Measurements from ENCODE around the gene ADAMTS12.

The ADAMTS12 gene

DNA sequence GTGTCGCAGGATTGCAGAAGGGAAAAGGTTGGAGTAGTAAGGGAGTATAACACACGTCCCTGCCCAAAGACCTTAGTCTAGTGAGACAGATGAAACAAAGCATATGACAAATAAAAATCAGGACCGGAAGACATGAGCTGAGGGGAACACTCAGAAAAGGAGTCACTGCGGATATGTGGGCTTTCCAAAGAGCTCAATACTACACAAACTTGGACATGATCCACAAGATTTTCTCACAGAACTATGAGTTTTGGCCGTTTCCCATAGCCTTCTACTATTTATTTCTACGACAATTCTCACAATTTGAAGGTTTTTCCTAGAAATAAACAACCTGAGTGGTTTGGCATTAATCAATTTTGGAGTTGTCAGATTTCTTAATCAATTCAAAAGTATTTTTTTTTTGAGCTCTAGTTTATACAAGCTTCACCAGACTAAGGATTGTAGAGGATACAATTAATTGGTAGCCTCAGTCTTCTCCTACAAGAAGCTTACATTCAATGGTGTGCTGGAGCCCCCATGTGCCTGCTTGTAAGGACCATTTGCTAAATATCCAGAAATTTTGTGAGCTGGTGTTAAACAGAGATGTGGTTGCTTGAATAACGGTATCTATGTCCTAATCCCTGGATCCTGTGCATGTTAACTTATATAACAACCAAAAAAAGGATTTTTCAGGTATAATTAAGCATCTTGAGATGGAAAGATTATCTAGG is 91.4 kb downstream of the ADAMTS12 start:
- DNase-seq = no peak

DNA sequence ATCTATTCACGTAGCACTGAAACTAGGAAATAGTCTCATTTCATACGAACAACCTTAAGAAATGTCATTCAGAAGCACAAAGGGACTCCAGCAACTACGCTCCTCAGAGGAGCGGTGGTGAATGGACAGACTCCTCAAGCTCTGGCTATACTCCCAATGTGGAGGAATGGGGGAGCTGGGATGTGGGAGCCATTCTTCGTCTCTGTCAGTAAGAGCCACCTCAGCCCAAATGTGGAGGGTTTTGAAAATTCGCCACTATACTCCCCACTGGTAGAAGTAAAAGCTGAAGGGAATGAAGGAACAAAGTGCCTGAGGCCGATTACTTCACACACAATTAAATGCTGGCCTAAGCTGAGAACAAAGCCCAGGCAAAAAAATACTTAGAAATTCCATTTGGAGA is 96.3 kb downstream of the ADAMTS12 start:
- no peak for DNase-seq

DNA sequence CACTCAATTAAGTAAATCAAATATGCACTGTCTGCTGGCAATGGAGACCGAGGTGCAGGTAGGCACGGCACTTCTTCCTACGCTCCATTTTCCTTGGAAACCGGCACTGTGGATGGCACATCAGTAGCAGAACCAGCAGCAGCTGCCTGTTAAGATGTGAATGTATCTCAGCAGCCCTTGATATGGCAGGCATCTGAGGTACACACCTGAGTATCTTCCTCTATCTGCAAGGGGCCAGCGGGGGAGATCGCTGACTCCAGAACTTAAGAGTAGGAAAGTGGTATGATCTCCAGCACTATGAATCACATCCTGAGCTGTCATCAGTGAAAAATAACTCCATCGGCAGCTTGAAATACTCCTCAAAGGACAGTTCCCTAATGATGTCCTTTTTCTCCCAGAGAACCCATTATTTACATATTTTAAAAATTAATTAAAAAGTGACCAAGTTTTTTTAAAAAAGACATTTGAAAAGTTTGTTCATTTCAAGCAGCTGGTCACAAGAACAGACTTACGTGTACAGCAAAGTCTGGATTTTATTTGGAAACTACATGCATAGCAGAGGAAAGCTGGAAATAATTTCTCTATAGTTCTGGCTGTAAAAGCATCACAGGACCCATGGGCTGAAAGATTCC is 97.1 kb downstream of the ADAMTS12 start:
- DNase-seq = no peak

DNA sequence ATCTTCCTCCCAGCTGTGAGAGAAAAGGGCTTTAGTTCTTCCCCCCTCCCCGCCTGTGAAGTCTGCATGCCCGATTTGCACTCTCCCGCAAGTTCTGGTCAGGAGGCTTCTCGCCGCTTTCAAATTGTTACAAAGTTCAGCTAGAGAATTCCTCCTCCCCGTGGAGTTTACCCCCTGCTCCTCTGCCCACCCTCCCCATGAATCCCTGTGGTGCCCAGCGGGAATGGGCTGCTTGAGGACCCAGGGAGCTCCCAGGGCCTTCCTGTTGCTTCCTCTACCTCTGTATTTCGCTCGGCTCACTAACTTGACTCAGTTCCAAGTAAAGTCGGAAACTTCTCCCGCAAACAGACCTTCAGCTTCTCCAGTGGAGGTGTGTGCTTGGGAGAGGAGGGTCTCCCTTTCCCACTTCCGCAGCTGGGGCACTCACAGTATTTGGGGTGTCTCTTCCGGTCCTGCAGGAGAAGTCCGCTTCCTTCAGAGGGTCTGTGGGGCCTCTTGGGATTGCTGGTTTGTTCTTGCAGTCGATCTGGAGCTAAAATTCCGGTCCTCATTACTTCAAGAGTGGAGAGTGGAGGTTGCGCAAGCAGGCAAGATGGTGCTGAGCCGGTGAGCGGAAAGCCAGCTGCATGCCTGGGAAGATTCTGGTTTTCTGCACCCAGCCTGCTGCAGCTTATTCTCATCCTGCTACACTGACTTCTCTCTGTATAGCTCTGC is 97.8 kb downstream of the ADAMTS12 start:
- no peak for DNase-seq

DNA sequence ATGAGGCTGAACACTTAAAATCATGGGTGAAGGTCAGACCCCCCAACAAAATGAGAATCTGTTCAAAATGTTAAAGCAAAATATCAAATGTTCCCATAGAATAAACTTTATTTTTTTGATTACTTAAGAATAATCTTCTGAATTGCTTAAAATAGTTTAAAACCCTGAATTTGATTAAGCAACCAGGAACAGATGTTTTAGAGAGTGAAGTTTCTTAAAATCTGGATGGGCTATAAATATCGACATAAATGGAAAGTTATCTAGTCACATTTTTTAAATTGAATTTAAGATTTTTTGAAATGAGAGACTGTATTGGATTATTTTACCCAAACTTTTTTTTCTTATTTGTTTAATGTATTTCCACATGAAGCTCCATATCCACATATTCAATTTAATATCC is 98.5 kb downstream of the ADAMTS12 start:
- DNase-seq = no peak

DNA sequence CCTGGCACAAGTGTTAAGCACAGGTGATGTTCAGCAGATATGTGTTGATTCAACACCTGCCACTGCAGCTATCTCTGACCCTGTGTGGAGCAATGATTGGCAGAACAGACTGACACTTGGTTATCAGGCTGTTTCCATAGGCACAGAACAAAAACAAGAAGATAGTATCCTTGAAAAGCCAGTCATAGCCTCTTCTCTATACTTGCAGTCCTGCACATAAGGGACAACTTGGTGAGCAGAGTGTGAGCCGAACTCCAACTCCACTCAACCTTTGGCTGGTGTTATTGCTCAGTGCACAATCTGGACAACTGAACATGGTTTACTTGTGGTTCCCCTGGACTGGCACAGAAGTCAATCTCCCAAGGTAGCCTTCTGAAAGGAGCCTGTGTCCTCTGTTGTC is 99.2 kb downstream of the ADAMTS12 start:
- DNase-seq = no peak

DNA sequence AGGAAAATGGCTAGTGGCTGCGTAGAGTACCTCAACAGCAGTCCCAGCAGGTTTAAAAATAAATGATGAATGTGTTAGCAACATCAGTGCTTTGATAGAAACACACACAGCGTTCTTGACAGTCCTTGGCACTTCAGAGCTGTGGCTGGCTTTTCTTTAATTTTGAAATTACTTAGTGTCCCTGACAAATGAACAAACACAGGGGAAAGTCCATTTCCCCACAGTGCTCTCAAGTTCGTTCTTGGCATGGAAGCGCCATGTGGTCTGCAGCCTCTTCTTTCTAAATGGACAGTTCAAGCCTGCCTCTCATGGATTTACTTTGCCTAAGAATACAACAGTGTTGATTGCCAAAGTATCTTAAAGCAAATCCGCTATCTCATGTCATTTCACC is 102.2 kb downstream of the ADAMTS12 start:
- no peak for DNase-seq

DNA sequence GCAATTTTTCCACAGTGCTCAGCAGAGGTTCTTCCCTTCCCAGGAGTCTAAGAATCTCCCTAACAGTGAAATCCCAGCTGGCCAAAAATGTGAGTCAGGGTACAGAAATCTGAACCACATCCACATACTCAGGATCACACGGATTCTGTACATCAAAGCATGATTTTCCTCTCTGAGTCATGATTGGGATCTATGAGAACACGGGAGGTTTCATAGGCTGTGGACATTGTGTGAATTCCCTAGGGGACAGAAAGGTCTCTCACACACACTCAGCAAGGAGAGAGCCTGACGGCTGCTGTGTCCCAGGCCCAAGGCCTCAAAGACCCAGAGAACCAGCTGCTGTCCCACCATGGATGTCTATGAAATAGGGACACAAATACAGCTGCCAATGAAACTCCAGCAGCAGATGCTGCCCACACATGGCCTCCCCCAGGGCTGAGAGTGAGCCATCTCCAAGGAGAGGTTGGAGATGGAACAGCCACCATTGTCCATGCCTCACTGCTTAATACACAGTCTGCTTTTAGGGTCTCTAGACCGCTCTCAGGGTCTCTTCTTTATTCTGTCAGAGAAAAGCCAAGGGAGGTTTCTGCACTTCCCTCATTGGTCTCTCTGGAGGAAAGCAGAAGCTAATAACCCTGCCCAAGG is 102.7 kb downstream of the ADAMTS12 start:
- DNase-seq = no peak

DNA sequence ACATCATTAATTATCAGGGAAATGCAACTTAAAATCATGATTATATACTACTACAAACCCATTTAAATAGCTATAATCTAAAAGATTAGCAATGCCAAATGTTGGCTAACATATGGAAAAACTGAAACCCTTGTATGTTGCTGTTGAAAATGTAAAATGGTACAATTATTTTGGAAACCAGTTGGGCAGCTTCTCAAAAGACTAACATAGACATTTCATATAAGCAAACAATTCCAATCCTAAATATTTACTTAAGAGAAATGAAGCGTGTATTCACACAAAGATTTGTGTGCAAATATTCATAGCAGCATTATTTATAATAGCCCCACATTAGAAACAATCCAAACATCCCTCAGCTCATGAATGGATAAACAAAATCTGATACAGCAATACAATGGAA is 106.2 kb downstream of the ADAMTS12 start:
- no peak for DNase-seq

DNA sequence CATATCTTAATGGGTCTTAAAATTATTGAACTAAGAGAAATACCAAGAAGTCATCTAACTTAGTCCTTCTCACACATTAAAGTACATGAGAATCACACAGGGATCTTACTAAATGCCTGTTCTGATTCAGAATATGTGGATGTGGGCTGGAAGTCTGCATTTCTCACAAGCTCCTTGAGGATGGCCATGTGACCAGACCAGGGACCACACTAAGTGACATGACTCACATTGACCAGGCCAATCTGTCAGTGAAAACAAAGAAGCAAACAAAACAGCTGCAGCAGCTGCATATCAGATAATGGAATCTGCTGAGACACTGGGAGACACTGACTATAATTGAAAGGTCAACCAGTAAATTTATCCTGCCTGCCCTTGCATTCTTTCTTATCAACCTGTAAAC is 110.5 kb downstream of the ADAMTS12 start:
- DNase-seq = no peak

DNA sequence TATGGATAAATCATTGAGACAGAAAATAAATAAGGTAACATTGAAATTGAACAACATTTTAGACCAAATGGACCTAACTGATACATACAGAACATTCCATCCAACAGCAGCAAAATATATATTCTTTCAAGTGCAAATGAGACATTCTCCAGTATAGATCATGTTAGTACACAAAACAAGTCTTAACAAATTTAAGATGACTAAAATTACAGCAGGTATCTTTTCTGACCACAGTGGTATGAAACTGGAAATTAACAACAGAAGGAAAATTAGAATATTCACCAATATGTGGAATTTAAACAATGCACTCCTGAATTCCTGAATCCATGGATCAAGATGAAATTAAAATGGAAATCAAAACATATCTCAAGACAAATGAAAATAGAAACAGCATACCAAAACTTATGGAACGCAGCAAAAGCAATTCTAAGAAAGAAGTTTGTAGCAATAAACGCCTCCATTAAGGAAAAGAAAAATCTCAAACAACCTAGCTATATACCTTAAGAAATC is 115.6 kb downstream of the ADAMTS12 start:
- DNase-seq = no peak

DNA sequence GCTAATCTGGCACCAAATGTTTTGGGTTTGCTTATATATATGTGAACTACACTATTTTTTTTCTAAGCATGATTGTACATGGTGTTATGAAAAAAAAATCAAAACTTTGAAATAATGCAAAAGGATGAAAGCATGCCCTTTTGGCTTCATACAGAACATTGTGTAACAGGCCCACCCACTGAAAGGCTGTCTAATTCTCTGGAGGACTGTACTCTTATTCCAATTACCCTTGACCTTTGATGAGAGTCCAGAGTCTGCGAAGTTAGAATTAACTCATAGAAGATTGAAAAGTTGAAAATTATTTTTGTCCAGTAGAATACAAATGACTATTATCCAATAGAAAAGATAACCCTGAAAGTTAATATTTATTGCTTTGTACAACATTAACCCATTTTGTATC is 117.4 kb downstream of the ADAMTS12 start:
- DNase-seq = no peak

DNA sequence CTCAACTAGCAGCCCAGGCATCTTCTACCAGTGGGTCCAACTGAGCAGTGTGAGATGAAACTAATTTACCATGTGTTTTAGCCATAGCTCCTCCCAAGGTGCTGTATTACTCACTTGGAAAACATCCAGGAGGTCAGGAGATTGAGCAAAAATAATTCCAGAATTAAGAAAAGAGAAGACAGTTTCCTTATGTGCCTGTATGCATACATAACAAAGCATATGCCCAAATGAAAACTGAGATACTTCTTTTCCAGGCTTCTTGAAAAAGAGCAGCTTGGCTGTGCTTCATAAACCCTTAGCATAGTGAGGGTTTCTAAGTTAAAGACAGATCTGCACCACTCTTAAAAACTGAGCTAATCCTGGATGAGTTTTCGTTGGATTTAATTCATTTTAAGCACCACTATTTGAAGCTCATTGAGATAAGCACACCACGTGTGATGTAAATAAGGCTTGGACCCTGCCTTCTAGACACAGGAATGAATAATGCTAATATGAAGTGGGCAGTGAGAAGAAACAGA is 119.4 kb downstream of the ADAMTS12 start:
- DNase-seq = no peak

DNA sequence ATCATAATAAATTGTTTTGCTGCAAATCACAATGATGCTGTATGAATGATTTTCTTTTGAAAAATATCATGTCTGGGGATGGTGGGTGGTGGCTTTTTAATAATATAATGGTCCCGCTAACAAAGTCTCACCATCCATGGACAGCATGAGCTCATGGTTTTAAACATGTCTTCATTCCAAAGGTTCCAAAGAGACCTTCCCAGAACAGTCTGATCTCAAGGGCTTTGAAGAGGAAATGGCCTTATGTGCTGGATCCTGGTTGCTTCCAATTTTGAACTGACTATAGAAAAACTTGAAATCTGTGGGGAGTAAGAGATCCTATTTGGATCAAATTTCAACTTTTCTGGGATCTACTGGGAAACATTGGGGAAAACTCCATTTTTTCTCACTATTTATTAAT is 121.8 kb downstream of the ADAMTS12 start:
- DNase-seq = no peak

DNA sequence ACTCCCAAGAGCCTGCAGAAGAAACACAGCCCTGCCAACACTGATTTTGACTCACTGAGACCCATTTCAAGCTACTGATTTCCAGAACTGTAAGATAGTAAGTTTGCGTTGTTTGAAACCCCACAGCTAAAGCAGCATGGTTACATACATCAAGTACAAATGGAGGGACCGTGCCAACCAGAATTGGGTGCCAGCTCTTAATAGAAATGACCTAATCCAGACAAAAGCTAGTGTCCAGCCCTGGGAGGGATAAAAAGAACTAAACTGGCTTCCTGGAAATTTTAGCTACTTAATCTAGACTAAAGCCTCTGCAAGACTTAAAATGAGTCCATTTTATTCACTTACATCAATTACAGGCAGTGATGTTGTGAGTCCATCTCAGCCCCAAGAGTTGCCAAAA is 122.6 kb downstream of the ADAMTS12 start:
- no peak for DNase-seq

DNA sequence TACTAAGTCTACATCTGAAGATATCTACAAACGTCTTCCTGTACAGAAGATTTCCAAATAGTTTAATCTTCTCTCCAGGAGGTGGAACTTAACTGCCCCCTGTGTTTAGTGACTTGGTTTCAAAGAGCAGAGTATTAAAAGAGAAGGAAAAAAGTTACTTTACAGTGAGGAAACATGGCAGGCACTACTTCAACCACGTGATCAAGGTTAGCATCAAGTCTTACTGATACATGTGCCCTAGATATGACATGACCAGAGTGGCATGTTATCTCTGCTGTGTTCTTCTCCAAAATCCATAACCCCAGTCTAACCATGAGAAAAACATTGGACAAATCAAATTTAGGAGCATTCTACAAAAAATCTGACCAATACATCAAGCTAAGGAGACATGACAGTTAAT is 125.8 kb downstream of the ADAMTS12 start:
- DNase-seq = no peak

DNA sequence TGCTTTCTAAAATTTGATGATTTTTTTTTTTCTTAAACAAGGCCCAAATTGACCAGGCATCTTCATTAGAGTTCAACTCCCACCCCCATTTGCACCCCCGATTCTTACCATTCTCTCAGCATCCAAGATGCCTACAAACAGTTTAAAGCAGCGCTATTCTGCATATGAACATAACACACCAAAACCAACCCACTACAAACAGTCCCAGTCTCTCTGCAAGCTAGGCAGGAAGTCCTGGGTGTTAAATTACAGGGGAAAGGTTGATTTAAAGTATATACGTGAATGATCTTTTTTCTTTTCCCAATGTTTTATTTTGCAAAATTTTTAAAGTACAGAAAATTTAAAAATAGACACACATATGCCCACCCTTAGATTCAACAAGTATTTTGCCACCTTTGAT is 127.0 kb downstream of the ADAMTS12 start:
- no peak for DNase-seq

DNA sequence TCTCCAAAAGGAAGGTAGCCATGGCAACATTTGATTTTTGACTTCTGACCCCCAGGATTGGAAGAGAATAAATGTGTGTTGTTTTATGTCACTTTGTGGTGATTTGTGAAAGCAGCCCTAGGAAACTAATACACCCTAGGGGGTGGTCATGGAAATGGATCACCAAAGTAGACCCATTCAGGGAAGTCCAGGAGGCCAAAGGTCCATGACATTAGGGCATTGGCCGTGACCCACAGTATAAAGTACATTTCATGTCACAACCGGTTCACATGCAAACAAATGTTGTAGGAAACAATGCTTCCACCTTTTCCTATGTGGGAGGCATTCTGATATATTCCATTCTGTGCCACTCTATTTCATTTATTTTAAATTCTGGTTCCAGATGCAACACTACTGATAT is 128.4 kb downstream of the ADAMTS12 start:
- DNase-seq = no peak

DNA sequence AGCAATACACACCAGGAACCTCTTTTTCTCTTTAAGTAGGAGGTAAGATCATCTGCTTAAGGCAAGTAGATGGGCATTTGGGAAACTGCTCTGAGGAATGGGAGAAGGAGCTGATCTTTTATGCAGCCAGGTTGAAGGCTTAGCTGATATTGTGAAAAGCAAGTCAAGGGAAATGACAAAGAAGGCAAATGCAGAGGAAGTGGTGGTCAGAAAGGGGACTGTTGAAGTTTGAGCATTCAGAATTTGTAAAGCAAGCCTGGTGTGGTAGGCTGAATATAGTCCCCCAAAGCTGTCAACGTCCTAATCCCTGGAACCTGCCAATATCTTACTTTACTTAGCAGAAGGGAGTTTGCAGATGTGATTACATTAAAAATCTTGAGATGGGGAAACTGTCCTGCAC is 128.9 kb downstream of the ADAMTS12 start:
- DNase-seq = no peak

DNA sequence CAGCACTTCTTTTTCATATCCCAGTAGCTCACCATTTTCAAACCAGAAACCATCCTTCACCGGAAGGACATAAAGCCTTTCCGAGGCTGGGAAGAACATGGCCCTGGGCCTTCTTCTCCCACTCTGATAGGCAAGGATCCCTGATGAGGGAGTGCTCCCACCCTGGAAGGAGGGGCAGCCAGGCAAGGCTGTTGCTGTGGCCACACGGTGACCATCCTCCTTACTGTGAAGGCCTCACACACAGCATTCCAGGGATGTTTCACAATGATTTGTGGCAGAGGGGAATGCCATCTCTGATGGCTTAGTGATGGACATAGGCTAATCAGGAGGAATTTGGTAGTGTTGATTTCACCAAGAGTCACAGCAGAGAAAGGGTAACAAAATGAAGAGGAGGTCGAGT is 130.7 kb downstream of the ADAMTS12 start:
- DNase-seq = no peak

DNA sequence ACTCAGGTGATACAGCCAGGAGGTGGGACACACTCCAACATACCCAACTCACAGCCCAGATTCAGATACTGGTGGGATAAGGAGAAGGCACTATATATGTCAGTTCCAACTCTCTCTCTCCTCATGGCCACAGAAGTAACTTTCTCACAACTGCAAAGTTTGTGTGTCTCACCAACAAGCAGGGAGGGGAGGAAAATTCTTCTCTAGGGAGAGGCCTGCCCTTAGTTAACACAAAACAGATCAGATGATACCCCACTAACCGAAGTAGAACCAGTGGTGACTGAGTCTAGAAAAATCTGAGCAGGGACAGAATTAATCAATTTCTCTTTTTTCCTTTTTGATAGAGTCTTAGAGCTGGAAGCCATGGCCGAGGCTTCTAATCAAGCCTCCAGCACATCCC is 133.1 kb downstream of the ADAMTS12 start:
- no peak for DNase-seq

DNA sequence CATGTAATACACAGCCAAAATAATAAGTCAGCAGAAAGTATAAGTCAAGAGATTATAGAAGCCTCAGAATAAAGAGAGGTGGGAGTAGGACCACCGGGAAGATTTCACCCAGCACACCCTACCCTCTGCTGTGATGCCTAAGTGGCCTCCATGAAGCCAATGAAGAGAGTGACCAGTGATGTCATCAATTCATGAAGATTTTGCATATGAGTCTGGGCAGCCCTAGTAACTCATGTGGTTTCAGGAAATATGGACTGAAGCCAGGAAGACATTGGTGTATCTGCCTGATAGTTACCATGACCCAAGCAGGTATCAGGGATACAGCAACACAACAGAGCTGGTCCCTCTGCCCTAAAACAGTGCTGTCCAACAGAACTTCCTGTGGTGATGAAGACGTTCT is 135.3 kb downstream of the ADAMTS12 start:
- no peak for DNase-seq

DNA sequence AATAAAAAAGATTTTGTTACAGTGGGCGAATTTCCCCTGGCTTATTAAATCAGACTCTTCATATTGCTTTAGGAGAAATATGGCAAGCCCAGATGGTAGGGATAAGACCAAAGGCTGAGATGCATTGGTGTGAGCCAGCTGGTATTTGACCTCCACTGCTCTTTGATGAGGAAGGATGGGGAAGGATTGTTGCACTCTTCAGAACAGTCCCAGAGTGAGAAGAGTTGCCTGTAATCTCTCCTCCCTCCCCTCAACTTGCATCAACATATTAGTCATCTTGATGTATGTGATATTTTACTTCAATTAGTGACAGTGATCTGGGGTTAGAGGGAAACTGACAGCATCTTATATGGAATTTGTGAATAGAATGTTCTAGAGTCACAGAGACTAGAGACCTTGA is 136.6 kb downstream of the ADAMTS12 start:
- DNase-seq = no peak

DNA sequence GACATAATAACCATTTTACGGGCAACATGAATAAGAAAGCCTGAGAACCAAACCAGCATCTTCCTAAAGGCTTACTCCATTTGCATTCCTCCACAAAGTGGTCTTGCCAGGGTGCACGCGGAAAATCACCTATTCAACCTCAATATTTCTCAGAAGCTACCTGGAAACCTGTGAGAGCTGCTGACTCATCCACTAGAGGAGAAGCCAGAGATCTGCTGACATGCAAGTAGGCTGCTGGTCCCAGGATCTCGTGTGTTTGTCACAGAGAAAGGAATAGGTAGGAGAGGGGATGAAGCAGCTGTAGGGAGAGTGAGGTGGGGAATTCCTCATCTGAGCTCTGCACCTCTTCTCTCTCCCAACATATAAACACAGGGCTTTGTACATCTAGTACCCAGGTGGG is 138.1 kb downstream of the ADAMTS12 start:
- no peak for DNase-seq
